ENCODE data around the gene GMPPA. TPM values are rescaled to one million over a fixed set of nuclear protein-coding genes. Genes with fewer than 3 reads are reported as not detected.

Gene GMPPA
- total RNA-seq, 1 donor from 2014 or later, result 35.8 TPM

GRCh38 chr2:219532378-219532649 is 33.6 kb downstream of the GMPPA start:
- Mint-ChIP-seq H3K27ac (no peak overlapping the region), H3K4me1 (ENCODE audit: low read depth) (peaks cover under 1% of the 10 kb centered on the region), H3K9me3 (ENCODE audit: low read depth) (no peaks in the 10 kb centered on the region), H3K27me3 (peaks cover 53% of the 10 kb centered on the region), H3K36me3 (ENCODE audit: insufficient read depth) (no peaks in the 10 kb centered on the region), H3K4me3 (ENCODE audit: low read depth) (no peak overlapping the region)
- no peak for TF ChIP-seq CTCF (IDR thresholded peaks at IDR 0.05; ENCODE audit: unreplicated experiment)
- DNase-seq (ENCODE audit: low spot score, unreplicated experiment), result no peak

- DNase-seq (ENCODE audit: low spot score, unreplicated experiment), result no peak
- H3K4me3 Mint-ChIP-seq (ENCODE audit: low read depth), result no peak overlapping the region
- TF ChIP-seq CTCF (IDR thresholded peaks at IDR 0.05; ENCODE audit: unreplicated experiment), result no peak
- peaks cover 3% of the 10 kb centered on the region for H3K4me1 Mint-ChIP-seq (ENCODE audit: low read depth)
- H3K36me3 Mint-ChIP-seq (ENCODE audit: insufficient read depth), result peaks cover 3% of the 10 kb centered on the region
- no peaks in the 10 kb centered on the region for H3K9me3 Mint-ChIP-seq (ENCODE audit: low read depth)
- H3K27ac Mint-ChIP-seq, result no peak overlapping the region
- H3K27me3 Mint-ChIP-seq, result peaks cover 42% of the 10 kb centered on the region
Measured at GRCh38 chr2:219533930-219534661, 35.4 kb downstream of the GMPPA start.

GRCh38 chr2:219536425-219536824 is 37.7 kb downstream of the GMPPA start:
- Mint-ChIP-seq H3K36me3 (ENCODE audit: insufficient read depth) (peaks cover 11% of the 10 kb centered on the region), H3K27me3 (peaks cover 20% of the 10 kb centered on the region), H3K4me1 (ENCODE audit: low read depth) (peaks cover 3% of the 10 kb centered on the region), H3K27ac (no peak overlapping the region), H3K9me3 (ENCODE audit: low read depth) (no peaks in the 10 kb centered on the region), H3K4me3 (ENCODE audit: low read depth) (no peak overlapping the region)
- no peak for TF ChIP-seq CTCF (IDR thresholded peaks at IDR 0.05; ENCODE audit: unreplicated experiment)
- DNase-seq (ENCODE audit: low spot score, unreplicated experiment), result no peak

- no peak overlapping the region for H3K4me3 Mint-ChIP-seq (ENCODE audit: low read depth)
- H3K27me3 Mint-ChIP-seq, result peaks cover 17% of the 10 kb centered on the region
- DNase-seq (ENCODE audit: low spot score, unreplicated experiment), result no peak
- H3K9me3 Mint-ChIP-seq (ENCODE audit: low read depth), result no peaks in the 10 kb centered on the region
- H3K4me1 Mint-ChIP-seq (ENCODE audit: low read depth), result peaks cover 3% of the 10 kb centered on the region
- no peak overlapping the region for H3K27ac Mint-ChIP-seq
- peaks cover 11% of the 10 kb centered on the region for H3K36me3 Mint-ChIP-seq (ENCODE audit: insufficient read depth)
- TF ChIP-seq CTCF (IDR thresholded peaks at IDR 0.05; ENCODE audit: unreplicated experiment), result no peak
Measured at GRCh38 chr2:219536967-219537366, 38.3 kb downstream of the GMPPA start.

- Mint-ChIP-seq H3K4me1 (ENCODE audit: low read depth) (peaks cover 11% of the 10 kb centered on the region), H3K4me3 (ENCODE audit: low read depth) (no peak overlapping the region), H3K27me3 (peaks cover 12% of the 10 kb centered on the region), H3K27ac (no peak overlapping the region), H3K9me3 (ENCODE audit: low read depth) (no peaks in the 10 kb centered on the region), H3K36me3 (ENCODE audit: insufficient read depth) (peaks cover 11% of the 10 kb centered on the region)
- TF ChIP-seq CTCF (IDR thresholded peaks at IDR 0.05; ENCODE audit: unreplicated experiment), result no peak
- no peak for DNase-seq (ENCODE audit: low spot score, unreplicated experiment)
Measured at GRCh38 chr2:219537657-219538488, 39.2 kb downstream of the GMPPA start.

Measured in progenitor cell of endocrine pancreas (in vitro differentiated cells).